Vagina (tissue), 2 donors: Measurements from ENCODE around the gene SEC24D. TPM values are rescaled to one million over a fixed set of nuclear protein-coding genes. Genes with fewer than 3 reads are reported as not detected.

Source experiments
- DNase-seq, 2 donors: peaks; one replicate each; pipeline ENCODE4 v3.0.0-alpha.2; 2017; ENCODE audit errors: extremely low spot score in 2 of 2
- H3K27ac ChIP-seq: fragments of 200-600 bp; sonication (generic); one replicate; pipeline ENCODE4 v1.5.1; 2019
- H3K27me3 ChIP-seq: fragments of 200-600 bp; sonication (generic); one replicate; pipeline ENCODE4 v1.5.1; 2019
- H3K36me3 ChIP-seq, 2 donors: fragments of 200-600 bp; sonication (generic); one replicate each; pipeline ENCODE4 v1.5.1; 2017 to 2019
- H3K4me1 ChIP-seq: fragments of 200-600 bp; sonication (generic); one replicate; pipeline ENCODE4 v1.5.1; 2019
- H3K4me3 ChIP-seq, 2 donors: fragments of 200-600 bp; sonication (generic); 1 replicate in 1 of 2; 2 replicates in 1 of 2; pipeline ENCODE4 v1.5.1; 2016 to 2019
- H3K9me3 ChIP-seq: fragments of 200-600 bp; sonication (generic); one replicate; pipeline ENCODE4 v1.5.1; 2019
- CTCF ChIP-seq, 3 experiments: fragments of 450-650 bp in 2 of 3; fragments of 200-600 bp in 1 of 3; sonication (generic) in 1 of 3; IDR thresholded peaks; one replicate each; pipeline ENCODE4 v1.5.1; 2017 to 2019; ENCODE audit warnings: antibody characterized with exemption in 3 of 3, mild to moderate bottlenecking in 2 of 3, moderate library complexity in 2 of 3
- POLR2A ChIP-seq, 2 donors: fragments of 450-650 bp; IDR thresholded peaks; one replicate each; pipeline ENCODE4 v1.6.1; 2017; ENCODE audit warnings: antibody characterized with exemption in 2 of 2, mild to moderate bottlenecking in 2 of 2, moderate library complexity in 2 of 2
- POLR2AphosphoS5 ChIP-seq, 2 donors: sonication (generic); formaldehyde crosslinking; IDR thresholded peaks; one replicate each; pipeline ENCODE4 v1.9.0; 2017; ENCODE audit warnings: antibody characterized with exemption in 2 of 2, mild to moderate bottlenecking in 2 of 2, low read depth in 1 of 2; ENCODE audit not compliant: insufficient read depth in 1 of 2
- intact Hi-C: fragments of 100-400 bp; cut with DNase I; formaldehyde crosslinking; loops from one replicate; pipeline ENCODE4 v1.15.1; 2023
- total RNA-seq: library from RNA; depleted of rRNA; stranded (reverse); fragments of >200 nt; gene quantifications from one replicate; pipeline ENCODE4 v1.2.3, GENCODE V29; 2016

SEC24D gene, protein sequence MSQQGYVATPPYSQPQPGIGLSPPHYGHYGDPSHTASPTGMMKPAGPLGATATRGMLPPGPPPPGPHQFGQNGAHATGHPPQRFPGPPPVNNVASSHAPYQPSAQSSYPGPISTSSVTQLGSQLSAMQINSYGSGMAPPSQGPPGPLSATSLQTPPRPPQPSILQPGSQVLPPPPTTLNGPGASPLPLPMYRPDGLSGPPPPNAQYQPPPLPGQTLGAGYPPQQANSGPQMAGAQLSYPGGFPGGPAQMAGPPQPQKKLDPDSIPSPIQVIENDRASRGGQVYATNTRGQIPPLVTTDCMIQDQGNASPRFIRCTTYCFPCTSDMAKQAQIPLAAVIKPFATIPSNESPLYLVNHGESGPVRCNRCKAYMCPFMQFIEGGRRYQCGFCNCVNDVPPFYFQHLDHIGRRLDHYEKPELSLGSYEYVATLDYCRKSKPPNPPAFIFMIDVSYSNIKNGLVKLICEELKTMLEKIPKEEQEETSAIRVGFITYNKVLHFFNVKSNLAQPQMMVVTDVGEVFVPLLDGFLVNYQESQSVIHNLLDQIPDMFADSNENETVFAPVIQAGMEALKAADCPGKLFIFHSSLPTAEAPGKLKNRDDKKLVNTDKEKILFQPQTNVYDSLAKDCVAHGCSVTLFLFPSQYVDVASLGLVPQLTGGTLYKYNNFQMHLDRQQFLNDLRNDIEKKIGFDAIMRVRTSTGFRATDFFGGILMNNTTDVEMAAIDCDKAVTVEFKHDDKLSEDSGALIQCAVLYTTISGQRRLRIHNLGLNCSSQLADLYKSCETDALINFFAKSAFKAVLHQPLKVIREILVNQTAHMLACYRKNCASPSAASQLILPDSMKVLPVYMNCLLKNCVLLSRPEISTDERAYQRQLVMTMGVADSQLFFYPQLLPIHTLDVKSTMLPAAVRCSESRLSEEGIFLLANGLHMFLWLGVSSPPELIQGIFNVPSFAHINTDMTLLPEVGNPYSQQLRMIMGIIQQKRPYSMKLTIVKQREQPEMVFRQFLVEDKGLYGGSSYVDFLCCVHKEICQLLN
- total RNA-seq: 24.1 TPM

- no peak for DNase-seq
- intact Hi-C loops: loop anchor here (10.0 kb wide), 2 partner anchors 49 to 61 kb away; partner anchors contain the start of gene SYNPO2
- TF ChIP-seq CTCF (IDR thresholded peaks at IDR 0.05) (no peak), POLR2AphosphoS5 (IDR thresholded peaks at IDR 0.05; ENCODE audit: insufficient read depth in 1 of 2, low read depth in 1 of 2) (peak in 1 of 2 donors; percentile 74), POLR2A (IDR thresholded peaks at IDR 0.05) (peak in 1 of 2 donors; percentile 90)
- Histone ChIP-seq H3K27me3 (no peaks in the 10 kb centered on the region), H3K4me3 (peak within 1 kb of the TSS; percentile 70 to 100), H3K9me3 (no peaks in the 10 kb centered on the region), H3K27ac (peak within 1 kb of the TSS; percentile 93), H3K4me1 (peaks cover 44% of the 10 kb centered on the region), H3K36me3 (peaks cover 0 to 10% of the 10 kb centered on the region in 2 donors)
These were observed at the start of gene SEC24D for GRCh38 chr4:118835571-118836300. SEC24D (minus strand) TSS chr4:118836126; CDS start chr4:118833696, 2,430 bp downstream.

DNA sequence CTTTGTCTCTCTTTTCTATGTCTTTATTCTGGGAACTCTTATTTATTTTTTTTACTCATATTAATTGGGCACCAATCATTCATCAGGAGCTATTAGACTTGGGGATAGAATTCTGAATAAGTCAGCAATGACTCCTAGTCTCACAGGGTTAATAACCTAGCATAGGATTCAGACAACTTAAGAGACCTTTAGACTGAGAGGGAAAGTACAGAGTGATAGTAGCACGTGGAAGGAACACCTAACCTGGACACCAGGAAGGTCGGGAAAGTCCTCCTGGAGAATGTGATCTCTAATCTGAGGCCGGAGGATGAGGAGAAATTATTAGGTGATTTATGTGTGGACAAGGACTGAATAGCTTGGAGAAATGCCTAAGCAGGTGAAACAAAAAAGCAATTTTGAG, 48.8 kb upstream of the SEC24D start:
- no peaks in the 10 kb centered on the region for H3K36me3 ChIP-seq
- H3K9me3 ChIP-seq: no peaks in the 10 kb centered on the region
- no peaks in the 10 kb centered on the region for H3K27me3 ChIP-seq
- intact Hi-C loops: loop anchor here (10.0 kb wide), 1 partner anchor 50 kb away; the partner anchor contains the start of gene SEC24D
- DNase-seq: no peak
- peaks cover 8% of the 10 kb centered on the region for H3K4me1 ChIP-seq
- TF ChIP-seq POLR2AphosphoS5 (IDR thresholded peaks at IDR 0.05; ENCODE audit: insufficient read depth in 1 of 2, low read depth in 1 of 2) (no peak), CTCF (IDR thresholded peaks at IDR 0.05) (no peak), POLR2A (IDR thresholded peaks at IDR 0.05) (no peak)
- no peak overlapping the region for H3K27ac ChIP-seq
- no peak overlapping the region for H3K4me3 ChIP-seq

- no peaks in the 10 kb centered on the region for H3K27me3 ChIP-seq
- no peaks in the 10 kb centered on the region for H3K4me1 ChIP-seq
- H3K9me3 ChIP-seq: no peaks in the 10 kb centered on the region
- H3K36me3 ChIP-seq: no peaks in the 10 kb centered on the region
- no peak overlapping the region for H3K4me3 ChIP-seq
- TF ChIP-seq POLR2AphosphoS5 (IDR thresholded peaks at IDR 0.05; ENCODE audit: insufficient read depth in 1 of 2, low read depth in 1 of 2) (no peak), CTCF (IDR thresholded peaks at IDR 0.05) (no peak), POLR2A (IDR thresholded peaks at IDR 0.05) (no peak)
- intact Hi-C loops: loop anchor here (10.0 kb wide), 1 partner anchor 49 kb away; the partner anchor contains the start of gene SEC24D
- no peak overlapping the region for H3K27ac ChIP-seq
- DNase-seq: no peak
These were observed 47.9 kb upstream of the SEC24D start for GRCh38 chr4:118883861-118884260.

GRCh38 chr4:118881512-118882146, 45.7 kb upstream of the SEC24D start:
- H3K27ac ChIP-seq: no peak overlapping the region
- H3K4me3 ChIP-seq: no peak overlapping the region
- no peak for DNase-seq
- intact Hi-C loops: loop anchor here (10.0 kb wide), 1 partner anchor 47 kb away; the partner anchor contains the start of gene SEC24D
- no peaks in the 10 kb centered on the region for H3K36me3 ChIP-seq
- no peaks in the 10 kb centered on the region for H3K9me3 ChIP-seq
- no peak for TF ChIP-seq POLR2A (IDR thresholded peaks at IDR 0.05)
- no peak for TF ChIP-seq CTCF (IDR thresholded peaks at IDR 0.05)
- no peak for TF ChIP-seq POLR2AphosphoS5 (IDR thresholded peaks at IDR 0.05; ENCODE audit: insufficient read depth in 1 of 2, low read depth in 1 of 2)
- no peaks in the 10 kb centered on the region for H3K4me1 ChIP-seq
- H3K27me3 ChIP-seq: no peaks in the 10 kb centered on the region
